CD4-positive, alpha-beta T cell treated with Interleukin-15 for 1 hour (primary cell): Measurements from ENCODE around the gene POU3F3.

Experiments
- DNase-seq: peaks from one replicate; pipeline ENCODE4 v3.0.0-alpha.2; 2020

POU3F3 gene

GRCh38 chr2:104847586-104848160 lies 6.2 kb upstream of the POU3F3 start:
- no peak for DNase-seq

GRCh38 chr2:104848526-104848925 lies 5.4 kb upstream of the POU3F3 start:
- DNase-seq: no peak

DNA sequence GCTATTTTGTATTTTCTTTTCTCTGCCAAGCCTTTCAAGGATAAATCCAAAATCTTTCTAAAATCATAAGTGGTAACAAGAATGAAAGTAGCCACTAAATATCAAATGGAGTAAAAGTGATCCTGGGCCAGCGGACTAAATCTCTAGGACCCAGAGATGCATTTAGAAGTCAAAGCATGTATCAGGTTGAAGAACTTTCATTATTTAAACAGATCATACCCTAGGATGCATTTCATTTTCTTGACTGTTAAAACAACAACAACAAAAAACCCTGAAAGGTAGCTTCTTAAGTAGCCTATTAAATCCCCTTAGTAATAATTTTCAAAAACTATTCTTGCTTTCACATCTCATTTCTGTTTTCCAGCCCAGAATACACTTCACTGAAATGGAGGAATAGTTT lies 4.8 kb upstream of the POU3F3 start:
- no peak for DNase-seq

DNA sequence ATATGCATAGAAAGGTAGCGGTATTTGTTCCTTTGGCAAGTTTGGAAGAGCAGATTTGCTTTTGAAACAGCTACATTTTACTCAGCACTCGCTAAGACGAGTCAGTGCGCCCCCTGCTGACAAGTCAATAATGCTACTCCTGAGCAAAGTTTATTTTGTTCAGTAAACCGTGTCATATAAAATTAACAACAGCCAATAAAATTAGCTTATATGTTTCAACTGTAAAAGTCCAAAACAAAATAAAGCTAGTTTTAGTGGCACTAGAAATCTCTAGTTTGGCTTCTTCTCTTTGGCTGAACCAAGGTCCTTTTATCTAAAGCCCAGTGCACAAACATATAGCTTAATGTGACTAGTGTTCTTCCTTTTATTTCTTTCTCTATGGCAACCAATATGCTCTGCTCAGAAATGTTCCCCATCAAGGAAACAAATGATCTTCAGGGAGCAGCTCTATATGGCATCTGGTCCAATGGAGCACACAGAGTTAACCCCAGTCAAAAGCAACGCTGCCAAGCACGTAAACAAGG lies 4.2 kb upstream of the POU3F3 start:
- DNase-seq: no peak

DNA sequence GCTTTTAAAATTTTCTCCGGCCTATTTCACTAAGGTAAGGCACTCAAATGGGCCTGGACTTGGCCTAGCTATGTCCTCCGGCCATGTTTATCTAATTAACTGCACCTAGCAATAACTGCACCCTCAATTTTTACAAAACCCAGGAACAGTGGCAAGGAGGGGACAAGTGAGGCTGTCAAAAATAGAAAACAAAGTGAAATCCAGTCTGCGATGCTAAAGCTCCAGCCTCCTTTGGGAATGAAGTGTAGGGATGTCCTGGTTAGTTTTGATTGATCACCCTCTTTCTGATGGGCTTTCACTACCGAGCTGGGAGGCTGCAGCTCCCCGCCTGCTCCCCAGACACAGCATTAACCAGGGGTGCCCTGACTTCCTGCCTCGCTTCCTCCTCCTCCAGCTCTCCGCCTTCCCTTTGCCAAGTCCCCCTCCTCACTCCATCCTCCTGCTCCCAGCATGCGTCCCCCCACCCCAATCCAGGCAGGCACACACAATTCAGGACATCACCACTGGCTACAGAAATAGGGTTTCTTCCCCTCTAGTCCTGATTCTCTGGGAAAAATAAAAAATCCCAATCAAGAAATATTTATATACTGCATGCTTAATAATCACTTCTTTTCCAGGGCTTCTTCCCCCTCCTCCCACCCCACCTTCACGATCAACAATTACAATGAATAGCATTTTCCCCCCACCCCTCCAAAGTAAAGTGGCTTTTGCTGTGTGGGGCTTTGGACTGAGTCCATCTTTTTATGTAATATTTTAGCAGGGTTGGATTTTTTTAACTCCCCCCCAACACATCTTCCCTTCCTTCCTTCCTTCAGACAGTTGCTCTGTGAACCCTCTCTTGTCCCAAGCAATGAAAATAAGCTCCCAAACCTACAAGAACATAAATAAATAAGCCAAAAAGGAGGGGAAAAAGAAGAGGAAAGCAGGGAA lies 3.3 kb upstream of the POU3F3 start:
- DNase-seq: no peak

GRCh38 chr2:104851291-104852089 lies 2.4 kb upstream of the POU3F3 start:
- no peak for DNase-seq

GRCh38 chr2:104852090-104852666 lies 1.7 kb upstream of the POU3F3 start:
- no peak for DNase-seq

- no peak for DNase-seq
Observed at GRCh38 chr2:104854498-104855220, 744 bp downstream of the POU3F3 start.

DNA sequence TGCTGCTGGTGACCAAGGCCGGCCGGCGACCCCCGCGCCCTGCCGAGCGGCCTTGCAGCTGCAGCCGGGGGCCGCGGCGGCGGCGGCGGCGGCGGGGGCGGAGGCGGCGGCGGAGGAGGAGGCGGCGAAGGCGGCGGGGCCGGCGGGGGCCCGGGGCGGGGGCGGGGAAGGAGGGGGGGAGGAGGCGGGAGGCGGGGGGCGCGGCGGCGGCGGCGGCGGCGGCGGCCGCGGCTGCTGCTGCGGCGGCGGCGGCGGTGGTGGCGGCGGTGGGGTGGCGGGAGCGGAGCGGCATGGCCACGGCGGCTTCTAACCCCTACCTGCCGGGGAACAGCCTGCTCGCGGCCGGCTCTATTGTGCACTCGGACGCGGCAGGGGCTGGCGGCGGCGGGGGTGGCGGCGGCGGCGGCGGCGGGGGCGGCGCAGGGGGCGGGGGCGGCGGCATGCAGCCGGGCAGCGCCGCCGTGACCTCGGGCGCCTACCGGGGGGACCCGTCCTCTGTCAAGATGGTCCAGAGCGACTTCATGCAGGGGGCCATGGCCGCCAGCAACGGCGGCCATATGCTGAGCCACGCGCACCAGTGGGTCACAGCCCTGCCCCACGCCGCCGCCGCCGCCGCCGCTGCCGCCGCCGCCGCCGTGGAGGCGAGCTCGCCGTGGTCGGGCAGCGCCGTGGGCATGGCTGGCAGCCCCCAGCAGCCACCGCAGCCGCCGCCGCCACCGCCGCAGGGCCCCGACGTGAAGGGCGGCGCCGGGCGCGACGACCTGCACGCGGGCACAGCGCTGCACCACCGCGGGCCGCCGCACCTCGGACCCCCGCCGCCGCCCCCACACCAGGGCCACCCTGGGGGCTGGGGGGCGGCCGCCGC lies 1.5 kb downstream of the POU3F3 start:
- DNase-seq: no peak

DNA sequence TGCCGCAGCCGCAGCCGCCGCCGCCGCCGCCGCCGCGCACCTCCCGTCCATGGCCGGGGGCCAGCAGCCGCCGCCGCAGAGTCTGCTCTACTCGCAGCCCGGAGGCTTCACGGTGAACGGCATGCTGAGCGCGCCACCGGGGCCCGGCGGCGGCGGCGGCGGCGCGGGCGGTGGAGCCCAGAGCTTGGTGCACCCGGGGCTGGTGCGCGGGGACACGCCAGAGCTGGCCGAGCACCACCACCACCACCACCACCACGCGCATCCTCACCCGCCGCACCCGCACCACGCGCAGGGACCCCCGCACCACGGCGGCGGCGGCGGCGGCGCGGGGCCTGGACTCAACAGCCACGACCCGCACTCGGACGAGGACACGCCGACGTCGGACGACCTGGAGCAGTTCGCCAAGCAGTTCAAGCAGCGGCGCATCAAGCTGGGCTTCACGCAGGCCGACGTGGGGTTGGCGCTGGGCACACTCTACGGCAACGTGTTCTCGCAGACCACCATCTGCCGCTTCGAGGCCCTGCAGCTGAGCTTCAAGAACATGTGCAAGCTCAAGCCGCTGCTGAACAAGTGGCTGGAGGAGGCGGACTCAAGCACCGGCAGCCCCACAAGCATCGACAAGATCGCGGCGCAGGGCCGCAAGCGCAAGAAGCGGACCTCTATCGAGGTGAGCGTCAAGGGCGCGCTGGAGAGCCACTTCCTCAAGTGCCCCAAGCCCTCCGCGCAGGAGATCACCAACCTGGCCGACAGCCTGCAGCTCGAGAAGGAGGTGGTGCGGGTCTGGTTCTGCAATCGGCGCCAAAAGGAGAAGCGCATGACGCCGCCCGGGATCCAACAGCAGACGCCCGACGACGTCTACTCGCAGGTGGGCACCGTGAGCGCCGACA lies 2.4 kb downstream of the POU3F3 start:
- peak; percentile 37 for DNase-seq

DNA sequence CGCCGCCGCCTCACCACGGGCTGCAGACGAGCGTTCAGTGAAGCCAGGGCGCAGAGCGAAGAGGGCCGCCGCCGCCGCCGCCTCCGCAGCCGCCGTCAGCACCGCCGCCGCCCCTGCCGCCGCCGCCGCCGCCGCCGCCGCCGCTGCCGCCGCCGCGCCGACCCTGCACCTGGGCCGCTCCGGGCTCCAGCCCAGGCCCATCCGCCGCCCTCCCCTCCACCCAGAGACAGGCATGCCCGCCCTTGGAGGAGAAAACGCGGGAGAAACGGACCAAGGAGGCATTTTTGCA lies 3.0 kb downstream of the POU3F3 start:
- no peak for DNase-seq

- no peak for DNase-seq
Observed at GRCh38 chr2:104857262-104858005, 3.5 kb downstream of the POU3F3 start.

GRCh38 chr2:104858006-104858978 lies 4.4 kb downstream of the POU3F3 start:
- no peak for DNase-seq

DNA sequence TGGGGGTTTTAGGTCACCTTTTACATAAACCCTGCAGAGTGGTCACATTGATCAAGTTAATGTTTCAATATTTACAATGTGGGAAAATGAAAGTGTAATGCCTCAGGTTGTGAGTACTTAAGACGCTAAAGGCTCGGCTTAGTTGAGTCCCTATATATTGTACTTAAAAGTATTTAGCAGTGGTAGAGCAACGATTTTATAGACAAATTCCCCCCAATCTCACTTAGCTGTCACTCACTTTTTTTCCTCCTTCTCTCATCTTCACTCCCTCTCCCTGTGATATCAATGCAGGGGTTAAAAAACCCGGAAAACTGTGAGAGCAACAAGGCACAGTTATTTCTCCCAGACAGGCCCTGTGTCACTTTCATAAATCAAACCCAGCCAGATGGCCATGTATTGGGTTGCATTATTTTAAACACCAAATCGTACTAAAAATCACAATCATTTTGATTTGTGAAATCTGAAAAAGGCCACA lies 5.4 kb downstream of the POU3F3 start:
- DNase-seq: no peak

DNA sequence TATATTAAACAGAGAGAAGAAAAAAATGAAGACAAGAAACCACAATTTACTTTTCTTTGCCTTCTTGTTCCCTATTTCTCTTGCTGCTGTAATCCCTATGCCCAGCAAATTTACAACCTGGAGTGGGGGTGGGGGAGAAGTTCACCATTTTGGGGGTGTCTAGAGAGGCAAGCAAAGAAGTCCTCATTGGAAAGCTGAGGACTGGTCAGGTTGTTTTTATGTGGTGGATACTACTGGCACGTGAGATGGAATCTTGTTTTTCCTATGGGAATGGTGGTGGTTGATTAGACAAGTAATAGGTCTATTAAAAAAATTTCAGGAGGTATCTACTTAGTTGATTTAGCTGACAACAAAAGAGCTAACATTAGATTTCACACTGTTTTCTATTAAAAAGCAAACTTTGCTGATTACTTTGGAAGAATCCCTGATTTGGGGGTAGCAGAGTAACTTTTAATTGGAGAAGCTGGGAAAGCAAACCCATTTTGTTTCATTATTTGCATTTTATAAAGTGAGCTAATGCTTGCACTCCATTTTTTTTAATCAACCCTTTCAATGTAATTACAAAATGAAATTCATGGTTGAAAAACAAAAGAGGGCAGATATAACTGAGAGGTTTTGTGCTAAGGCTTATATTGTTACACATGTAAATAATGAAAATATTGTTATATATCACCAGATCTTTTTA lies 6.0 kb downstream of the POU3F3 start:
- DNase-seq: no peak

- no peak for DNase-seq
Observed at GRCh38 chr2:104860451-104860790, 6.5 kb downstream of the POU3F3 start.

GRCh38 chr2:104861351-104862057 lies 7.6 kb downstream of the POU3F3 start:
- no peak for DNase-seq
